Stimulated activated CD8-positive, alpha-beta memory T cell treated with anti-CD3 and anti-CD28 coated beads, Interleukin-4, amount 100 ng/mL, for 24 hours (primary cell): Measurements from ENCODE around the gene TAS1R2.

Experiments
- DNase-seq: peaks from one replicate; pipeline ENCODE4 v3.0.0-alpha.2; 2020; ENCODE audit warnings: low read depth

The TAS1R2 gene

GRCh38 chr1:18799454-18799853 lies 60.0 kb downstream of the TAS1R2 start:
- DNase-seq: no peak

- no peak for DNase-seq
Observed at GRCh38 chr1:18798946-18799345, 60.5 kb downstream of the TAS1R2 start.

GRCh38 chr1:18798533-18798932 lies 60.9 kb downstream of the TAS1R2 start:
- no peak for DNase-seq

GRCh38 chr1:18796950-18797349 lies 62.5 kb downstream of the TAS1R2 start:
- no peak for DNase-seq

- DNase-seq: no peak
Observed at GRCh38 chr1:18795002-18795689, 64.3 kb downstream of the TAS1R2 start.

GRCh38 chr1:18794561-18794960 lies 64.9 kb downstream of the TAS1R2 start:
- DNase-seq: no peak

GRCh38 chr1:18794051-18794450 lies 65.4 kb downstream of the TAS1R2 start:
- DNase-seq: no peak

GRCh38 chr1:18793164-18793563 lies 66.3 kb downstream of the TAS1R2 start:
- no peak for DNase-seq

- no peak for DNase-seq
Observed at GRCh38 chr1:18792747-18793146, 66.7 kb downstream of the TAS1R2 start.
